HFF-Myc (cell line): ENCODE measurements around the gene ST7.

Experiments
- DNase-seq: peaks from one replicate; pipeline ENCODE4 v3.0.0-alpha.2; 2011; ENCODE audit warnings: low read depth; ENCODE audit errors: extremely low read depth
- H3K4me3 ChIP-seq: replicated peaks from 2 replicates; pipeline ENCODE4 v1.5.1; 2011; ENCODE audit warnings: low read depth, mild to moderate bottlenecking, control low read depth, low read length
- TF ChIP-seq, protein P1 (sequence below): IDR thresholded peaks from 2 replicates; pipeline ENCODE4 v1.5.1; 2012; ENCODE audit warnings: mild to moderate bottlenecking, low read depth, low read length, control low read depth; ENCODE audit errors: missing control alignments

The ST7 gene

DNA sequence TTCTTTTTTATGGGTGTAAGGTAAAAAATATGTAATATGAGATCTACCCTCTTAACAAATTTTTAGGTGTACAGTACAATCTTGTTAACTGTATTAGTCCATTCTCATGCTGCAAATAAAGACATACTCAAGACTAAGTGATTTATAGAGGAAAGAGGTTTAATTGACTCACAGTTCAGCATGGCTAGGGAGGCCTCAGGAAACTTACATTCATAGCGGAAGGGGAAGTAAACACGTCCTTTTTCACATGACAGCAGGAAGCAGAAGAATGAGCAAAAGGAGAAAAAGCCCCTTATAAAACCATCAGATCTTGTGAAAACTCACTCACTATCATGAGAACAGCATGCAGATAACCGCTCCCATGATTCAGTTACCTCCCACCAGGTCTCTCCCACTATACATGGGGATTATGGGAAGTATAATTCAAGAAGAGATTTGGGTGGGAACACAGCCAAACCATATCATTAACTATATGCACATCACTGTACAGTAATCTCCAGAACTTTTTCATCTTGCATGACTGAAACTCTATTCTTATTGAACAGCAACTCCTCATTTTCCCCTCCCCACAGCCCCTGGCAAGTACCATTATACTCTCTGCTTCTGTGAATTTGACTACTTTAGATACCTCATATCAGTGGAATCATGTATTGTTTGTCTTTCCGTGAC, 242.2 kb downstream of the ST7 start:
- H3K4me3 ChIP-seq, result no peak overlapping the region
- TF ChIP-seq, protein P1, sequence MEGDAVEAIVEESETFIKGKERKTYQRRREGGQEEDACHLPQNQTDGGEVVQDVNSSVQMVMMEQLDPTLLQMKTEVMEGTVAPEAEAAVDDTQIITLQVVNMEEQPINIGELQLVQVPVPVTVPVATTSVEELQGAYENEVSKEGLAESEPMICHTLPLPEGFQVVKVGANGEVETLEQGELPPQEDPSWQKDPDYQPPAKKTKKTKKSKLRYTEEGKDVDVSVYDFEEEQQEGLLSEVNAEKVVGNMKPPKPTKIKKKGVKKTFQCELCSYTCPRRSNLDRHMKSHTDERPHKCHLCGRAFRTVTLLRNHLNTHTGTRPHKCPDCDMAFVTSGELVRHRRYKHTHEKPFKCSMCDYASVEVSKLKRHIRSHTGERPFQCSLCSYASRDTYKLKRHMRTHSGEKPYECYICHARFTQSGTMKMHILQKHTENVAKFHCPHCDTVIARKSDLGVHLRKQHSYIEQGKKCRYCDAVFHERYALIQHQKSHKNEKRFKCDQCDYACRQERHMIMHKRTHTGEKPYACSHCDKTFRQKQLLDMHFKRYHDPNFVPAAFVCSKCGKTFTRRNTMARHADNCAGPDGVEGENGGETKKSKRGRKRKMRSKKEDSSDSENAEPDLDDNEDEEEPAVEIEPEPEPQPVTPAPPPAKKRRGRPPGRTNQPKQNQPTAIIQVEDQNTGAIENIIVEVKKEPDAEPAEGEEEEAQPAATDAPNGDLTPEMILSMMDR, result no peak
- DNase-seq, result no peak

DNA sequence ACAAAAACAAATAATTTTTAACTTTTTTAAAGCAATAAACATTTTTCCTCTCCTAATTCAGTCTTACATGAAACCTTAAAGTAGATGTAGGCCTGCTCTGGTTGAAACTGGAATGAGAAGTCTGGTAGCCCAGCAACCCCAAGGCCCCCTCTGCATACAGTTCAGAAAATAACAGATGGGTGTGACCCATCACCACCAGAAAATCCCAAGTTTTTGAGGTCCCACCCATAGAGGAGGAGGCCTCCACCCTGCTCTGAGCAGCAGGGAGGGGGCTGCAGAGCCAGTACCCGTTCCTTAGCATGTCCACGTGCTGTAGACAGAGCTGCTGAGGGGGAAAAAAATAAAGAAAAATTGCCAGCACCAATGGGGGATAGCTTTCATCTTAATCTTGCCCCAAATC, 246.8 kb downstream of the ST7 start:
- no peak overlapping the region for H3K4me3 ChIP-seq
- TF ChIP-seq, protein P1, result no peak
- no peak for DNase-seq

DNA sequence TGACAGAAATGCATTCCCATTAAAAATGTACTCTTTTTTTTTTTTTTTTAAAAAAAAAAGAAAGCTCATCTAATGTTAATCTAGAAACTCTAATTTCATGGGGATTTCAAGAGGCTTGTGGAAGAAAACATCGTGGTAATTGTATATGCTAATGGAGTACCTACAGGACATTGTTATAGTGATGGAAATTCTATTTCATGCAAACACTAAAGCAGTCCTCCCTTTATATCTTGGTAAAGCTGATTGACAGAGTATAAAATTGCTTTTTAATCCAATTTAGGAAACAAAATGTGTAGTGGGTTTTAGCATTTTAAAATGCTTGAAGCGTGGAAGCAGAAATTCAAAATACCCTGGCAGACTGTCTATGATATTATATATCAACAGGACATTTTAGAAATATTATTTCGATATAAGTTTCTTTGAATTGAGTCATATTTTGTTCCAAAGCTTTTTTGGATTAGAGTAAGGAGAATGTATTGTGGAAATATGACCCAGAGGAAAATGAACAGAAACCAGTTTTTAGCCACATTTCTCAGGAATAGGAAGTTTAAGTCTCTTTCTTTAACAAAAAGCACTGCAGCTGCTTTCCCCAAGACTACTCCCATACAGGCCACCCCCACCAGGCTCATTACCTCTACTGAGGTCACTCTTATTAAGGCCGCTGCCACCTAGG, 247.6 kb downstream of the ST7 start:
- DNase-seq, result no peak
- TF ChIP-seq, protein P1, result no peak

DNA sequence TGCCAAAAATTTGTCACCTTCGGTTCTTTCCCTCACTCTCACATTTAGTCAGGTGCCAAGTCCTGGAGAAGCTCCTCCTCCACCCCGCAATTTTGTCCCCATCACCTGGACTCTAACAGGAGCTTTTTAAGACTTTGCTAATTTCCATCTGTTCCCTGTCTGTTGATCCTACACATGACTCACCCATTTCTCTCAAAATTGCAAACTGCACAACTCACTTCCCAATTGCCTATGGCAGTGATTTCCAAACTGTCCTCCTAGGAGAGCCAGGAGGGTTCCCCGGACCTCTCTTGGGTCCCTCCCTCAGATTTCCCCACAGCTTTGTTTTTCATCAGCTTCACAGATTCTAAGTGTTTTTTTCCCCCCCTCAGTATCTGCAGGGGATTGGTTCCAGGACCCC, 249.2 kb downstream of the ST7 start:
- TF ChIP-seq, protein P1, result no peak
- no peak for DNase-seq
- no peak overlapping the region for H3K4me3 ChIP-seq

More for the DNA sequence above, 247.6 kb downstream of the ST7 start:
- H3K4me3 ChIP-seq, result no peak overlapping the region

DNA sequence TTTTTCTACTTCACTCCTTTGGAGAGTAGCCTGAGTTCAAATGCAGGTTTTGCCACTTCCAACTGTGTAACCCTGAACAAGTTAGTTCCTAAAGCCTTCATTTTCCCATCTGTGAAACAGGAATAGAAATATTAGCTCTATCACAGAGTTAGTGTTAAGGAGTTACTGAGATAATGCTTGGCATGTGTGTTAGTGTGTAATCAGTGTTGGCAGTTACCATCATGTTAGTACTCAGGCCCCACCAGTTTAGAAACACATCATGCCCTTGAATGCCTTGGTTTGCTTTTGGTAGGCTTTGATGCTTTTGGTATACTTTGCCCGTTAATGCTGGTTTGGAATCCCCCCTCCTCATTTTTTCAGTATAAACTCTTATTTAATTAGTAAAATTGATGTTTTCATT, 249.9 kb downstream of the ST7 start:
- no peak overlapping the region for H3K4me3 ChIP-seq
- TF ChIP-seq, protein P1, result no peak
- DNase-seq, result no peak

DNA sequence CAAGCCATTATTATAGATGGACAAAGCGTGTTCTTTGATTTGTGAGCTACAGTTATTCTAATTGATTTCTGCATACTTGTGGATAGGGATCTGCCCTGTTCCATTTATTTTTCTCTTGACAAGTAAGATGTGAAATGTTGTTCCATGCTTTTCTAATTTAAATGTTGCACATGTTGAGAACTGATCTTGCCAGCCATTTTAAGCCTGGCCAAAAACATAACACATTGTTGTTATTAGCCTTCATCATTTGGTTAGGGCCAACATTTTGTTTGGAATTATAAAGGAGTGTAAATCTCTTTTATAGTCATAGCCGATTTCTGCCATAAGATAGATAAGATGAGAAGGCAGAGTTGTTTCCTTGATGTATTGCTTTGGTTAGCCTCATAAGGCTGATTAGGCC, 252.6 kb downstream of the ST7 start:
- TF ChIP-seq, protein P1, result no peak
- no peak for DNase-seq
- H3K4me3 ChIP-seq, result no peak overlapping the region
